Chondrocyte (in vitro differentiated cells): ENCODE measurements around the gene SMAD3. TPM values are rescaled to one million over a fixed set of nuclear protein-coding genes. Genes with fewer than 3 reads are reported as not detected.

Source experiments
- DNase-seq: peaks from one replicate; pipeline ENCODE4 v3.0.0; 2021; ENCODE audit warnings: mixed read lengths, low spot score
- H3K27ac Mint-ChIP-seq: one replicate; pipeline ENCODE4 v1.8.0; 2021; ENCODE audit warnings: mild to moderate bottlenecking, moderate library complexity, mixed read lengths; ENCODE audit not compliant: unreplicated experiment
- H3K27me3 Mint-ChIP-seq: 2 replicates; pipeline ENCODE4 v1.8.0; 2021; ENCODE audit warnings: low read depth, mixed read lengths
- H3K36me3 Mint-ChIP-seq: 2 replicates; pipeline ENCODE4 v1.8.0; 2021; ENCODE audit warnings: low read depth, mixed read lengths
- H3K4me1 Mint-ChIP-seq: 2 replicates; pipeline ENCODE4 v1.8.0; 2021; ENCODE audit warnings: low read depth, mild to moderate bottlenecking, mixed read lengths
- H3K4me3 Mint-ChIP-seq: one replicate; pipeline ENCODE4 v1.8.0; 2021; ENCODE audit warnings: mild to moderate bottlenecking, moderate library complexity, mixed read lengths; ENCODE audit not compliant: unreplicated experiment
- H3K9me3 Mint-ChIP-seq: 2 replicates; pipeline ENCODE4 v1.8.0; 2021; ENCODE audit warnings: low read depth, mixed read lengths
- total RNA-seq: library from RNA; stranded (reverse); gene quantifications from 3 replicates; pipeline ENCODE4 v1.2.1, GENCODE V29; 2021
- TF ChIP-seq, protein P1 (sequence below): fragments of 200-600 bp; sonication (generic); IDR thresholded peaks from 2 replicates; pipeline ENCODE4 v1.5.0; 2021; ENCODE audit warnings: antibody characterized with exemption, mild to moderate bottlenecking, moderate library complexity

The SMAD3 gene
- total RNA-seq, 1 donor from 2014 or later, result 23.2 TPM

DNA sequence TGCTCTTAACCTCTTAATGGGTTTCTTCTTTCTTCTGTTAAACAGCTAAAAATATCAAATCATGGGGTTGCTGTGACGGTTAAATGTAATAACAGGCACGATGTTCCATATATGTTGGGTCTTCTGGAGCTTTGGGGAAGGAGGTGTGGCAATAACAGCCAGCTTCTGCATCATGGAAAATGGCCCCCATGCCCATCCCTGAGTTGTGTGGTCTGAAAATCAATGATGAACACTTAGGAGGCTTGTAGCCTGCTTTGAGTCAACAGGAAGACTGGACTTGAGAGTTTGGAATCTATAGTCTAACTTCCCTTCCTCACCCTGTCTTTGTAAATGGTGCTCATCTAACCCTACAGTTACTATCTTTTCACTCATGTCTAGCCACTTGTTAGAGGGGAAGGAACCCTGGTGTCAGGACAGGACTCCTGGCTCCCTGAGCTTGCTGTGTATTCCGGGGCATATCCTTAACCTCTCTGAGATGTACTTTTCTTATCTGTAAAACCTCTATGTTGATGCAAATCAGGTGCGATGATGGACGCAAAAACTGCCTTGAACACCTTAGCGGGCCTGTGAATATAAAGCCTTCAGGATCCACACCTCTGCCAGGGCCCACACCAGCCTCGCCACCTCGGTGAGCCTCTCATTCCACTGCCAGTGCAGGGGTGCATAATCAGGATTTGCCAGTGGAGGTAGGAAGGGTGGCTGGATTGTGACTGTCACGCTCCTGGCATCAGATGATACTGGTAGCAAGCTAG, 27.5 kb downstream of the SMAD3 start:
- Mint-ChIP-seq H3K4me1 (peaks cover 47% of the 10 kb centered on the region), H3K27me3 (no peaks in the 10 kb centered on the region), H3K36me3 (no peaks in the 10 kb centered on the region), H3K9me3 (no peaks in the 10 kb centered on the region), H3K27ac (no peak overlapping the region), H3K4me3 (no peak overlapping the region)
- TF ChIP-seq, protein P1, sequence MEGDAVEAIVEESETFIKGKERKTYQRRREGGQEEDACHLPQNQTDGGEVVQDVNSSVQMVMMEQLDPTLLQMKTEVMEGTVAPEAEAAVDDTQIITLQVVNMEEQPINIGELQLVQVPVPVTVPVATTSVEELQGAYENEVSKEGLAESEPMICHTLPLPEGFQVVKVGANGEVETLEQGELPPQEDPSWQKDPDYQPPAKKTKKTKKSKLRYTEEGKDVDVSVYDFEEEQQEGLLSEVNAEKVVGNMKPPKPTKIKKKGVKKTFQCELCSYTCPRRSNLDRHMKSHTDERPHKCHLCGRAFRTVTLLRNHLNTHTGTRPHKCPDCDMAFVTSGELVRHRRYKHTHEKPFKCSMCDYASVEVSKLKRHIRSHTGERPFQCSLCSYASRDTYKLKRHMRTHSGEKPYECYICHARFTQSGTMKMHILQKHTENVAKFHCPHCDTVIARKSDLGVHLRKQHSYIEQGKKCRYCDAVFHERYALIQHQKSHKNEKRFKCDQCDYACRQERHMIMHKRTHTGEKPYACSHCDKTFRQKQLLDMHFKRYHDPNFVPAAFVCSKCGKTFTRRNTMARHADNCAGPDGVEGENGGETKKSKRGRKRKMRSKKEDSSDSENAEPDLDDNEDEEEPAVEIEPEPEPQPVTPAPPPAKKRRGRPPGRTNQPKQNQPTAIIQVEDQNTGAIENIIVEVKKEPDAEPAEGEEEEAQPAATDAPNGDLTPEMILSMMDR, result no peak
- DNase-seq, result no peak

DNA sequence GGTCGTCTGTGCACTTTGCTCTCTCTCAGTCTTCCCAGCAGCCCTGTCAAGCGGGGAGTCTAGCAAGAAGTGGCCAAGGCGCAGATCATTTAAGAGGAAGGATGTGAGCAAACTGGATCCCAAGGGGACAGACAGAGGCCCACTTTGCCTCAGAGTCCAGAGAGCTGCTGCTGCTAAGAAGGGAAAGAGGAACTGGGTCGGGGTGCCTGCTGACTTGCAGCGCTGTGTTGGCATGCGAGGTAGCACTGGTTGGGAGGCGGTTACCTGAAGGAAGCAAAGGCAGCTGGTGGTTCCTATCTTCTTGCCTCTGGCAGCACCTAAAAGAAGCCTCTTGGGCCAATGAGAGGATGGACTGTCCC, 28.1 kb downstream of the SMAD3 start:
- Mint-ChIP-seq H3K4me1 (peaks cover 49% of the 10 kb centered on the region), H3K36me3 (no peaks in the 10 kb centered on the region), H3K27me3 (no peaks in the 10 kb centered on the region), H3K4me3 (no peak overlapping the region), H3K27ac (no peak overlapping the region), H3K9me3 (no peaks in the 10 kb centered on the region)
- TF ChIP-seq, protein P1, result no peak
- DNase-seq, result no peak

DNA sequence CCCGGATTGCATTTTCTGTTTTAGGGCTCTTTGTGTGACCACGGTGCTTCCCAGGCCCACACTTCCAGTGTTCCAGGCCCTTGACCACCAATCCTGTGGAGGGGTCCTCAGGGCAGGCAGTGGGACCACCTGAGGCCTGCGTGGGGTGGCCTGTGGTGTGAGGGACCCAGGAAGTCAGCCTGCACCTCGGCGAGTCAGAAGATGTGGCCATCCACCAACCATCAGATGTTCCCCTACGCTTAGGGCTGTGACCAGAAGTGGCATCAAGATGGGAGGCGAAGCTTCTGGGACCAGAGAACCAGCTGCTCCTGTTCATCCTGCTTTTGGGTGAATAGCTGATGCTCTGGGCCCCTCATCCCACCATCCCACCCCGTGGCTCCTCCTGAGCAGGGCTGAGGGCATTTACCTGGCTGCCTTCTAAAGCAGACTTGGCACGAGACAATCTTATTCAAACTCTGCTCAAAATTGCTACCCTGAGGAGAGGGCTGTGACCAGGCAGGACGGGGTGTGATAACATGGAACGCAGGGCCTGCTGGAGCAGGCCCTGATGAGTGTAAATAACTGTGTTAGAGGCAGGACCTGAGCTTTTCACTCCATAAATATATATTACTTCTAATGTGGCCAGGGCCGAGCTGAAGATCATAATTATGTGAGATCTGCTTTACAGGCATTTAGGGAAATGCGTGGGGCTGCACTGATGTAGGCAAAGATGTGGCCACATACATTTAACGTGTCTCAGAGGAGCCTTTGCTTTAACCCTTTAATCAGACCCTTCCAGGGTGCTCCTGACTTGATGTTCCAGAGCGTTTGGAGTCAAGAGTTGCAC, 28.8 kb downstream of the SMAD3 start:
- Mint-ChIP-seq H3K4me3 (no peak overlapping the region), H3K4me1 (peaks cover 51% of the 10 kb centered on the region), H3K27me3 (no peaks in the 10 kb centered on the region), H3K36me3 (no peaks in the 10 kb centered on the region), H3K27ac (no peak overlapping the region), H3K9me3 (no peaks in the 10 kb centered on the region)
- TF ChIP-seq, protein P1, result no peak
- no peak for DNase-seq

DNA sequence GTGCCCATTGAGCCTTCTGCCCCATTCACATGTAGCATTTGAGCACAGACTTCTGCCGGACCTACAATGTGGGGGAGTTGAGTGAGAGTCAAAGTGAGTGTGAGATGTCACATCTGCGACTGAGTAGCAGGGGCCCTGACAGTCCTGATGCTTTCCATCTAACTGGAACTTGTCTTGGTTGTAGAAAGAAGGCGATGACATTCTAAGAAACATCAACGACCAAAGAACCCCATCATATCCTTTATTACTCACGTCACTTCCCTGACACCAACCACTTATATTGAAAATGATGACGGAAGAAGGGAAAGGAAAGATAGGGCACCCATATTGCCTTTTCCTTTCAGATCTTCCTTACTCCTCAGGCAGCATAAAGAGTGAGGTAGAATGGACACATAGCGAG, 30.5 kb downstream of the SMAD3 start:
- no peaks in the 10 kb centered on the region for H3K27me3 Mint-ChIP-seq
- H3K36me3 Mint-ChIP-seq, result no peaks in the 10 kb centered on the region
- DNase-seq, result no peak

More for the DNA sequence above, 30.5 kb downstream of the SMAD3 start:
- TF ChIP-seq, protein P1, result no peak
- Mint-ChIP-seq H3K4me3 (no peak overlapping the region), H3K27ac (no peak overlapping the region), H3K4me1 (peaks cover 45% of the 10 kb centered on the region), H3K9me3 (no peaks in the 10 kb centered on the region)
